ENCODE measurements around the gene ALS2. TPM values are rescaled to one million over a fixed set of nuclear protein-coding genes. Genes with fewer than 3 reads are reported as not detected.

The ALS2 gene
- total RNA-seq, 1 experiment from 2014 or later, result 28.4 TPM

- H3K18ac ChIP-seq (ENCODE audit: insufficient read length, low read depth, low read length), result no peak overlapping the region
- no peak overlapping the region for H4K91ac ChIP-seq (ENCODE audit: insufficient read length, low read depth, low read length)
- no peak overlapping the region for H3K56ac ChIP-seq (ENCODE audit: insufficient read length, low read depth, low read length)
- no peak overlapping the region for H2AFZ ChIP-seq (ENCODE audit: low read length)
- TF ChIP-seq CTCF (conservative IDR thresholded peaks at IDR 0.05), result no peak
- H4K20me1 ChIP-seq (ENCODE audit: control insufficient read depth, insufficient read depth, insufficient read length), result no peaks in the 10 kb centered on the region
- no peak overlapping the region for H2BK15ac ChIP-seq (ENCODE audit: low read depth, low read length)
- H3K9ac ChIP-seq (ENCODE audit: extremely low read depth, insufficient read length, low read length), result no peak overlapping the region
- Mint-ChIP-seq H3K27ac (no peak overlapping the region), H3K4me1 (no peaks in the 10 kb centered on the region; a peak in 1 of 4 replicates), H3K27me3 (ENCODE audit: low read depth) (no peaks in the 10 kb centered on the region), H3K4me3 (no peak overlapping the region), H3K36me3 (ENCODE audit: insufficient read depth in 1 of 3, low read depth in 3 of 3) (peaks cover 0 to 9% (median 0%) of the 10 kb centered on the region in 3 experiments; a peak in 2 of 7 replicates), H3K9me3 (no peaks in the 10 kb centered on the region)
- no peak overlapping the region for H4K8ac ChIP-seq (replicated peaks; ENCODE audit: insufficient read length, low read depth, low read length)
- H3K4me2 ChIP-seq (ENCODE audit: insufficient read depth, insufficient read length, low read length), result no peak overlapping the region
- H3K79me2 ChIP-seq (ENCODE audit: insufficient read depth, low read length), result no peaks in the 10 kb centered on the region
- H2BK5ac ChIP-seq (ENCODE audit: insufficient read length, low read length), result no peak overlapping the region
- H2BK120ac ChIP-seq (ENCODE audit: low read depth, low read length, poor library complexity, severe bottlenecking), result no peak overlapping the region
- no peaks in the 10 kb centered on the region for H3K23me2 ChIP-seq (ENCODE audit: insufficient read length, low read depth, low read length, poor library complexity, severe bottlenecking)
- no peak overlapping the region for H2AK5ac ChIP-seq (ENCODE audit: insufficient read length, low read length)
- H3K27ac ChIP-seq (ENCODE audit: insufficient read length, low read depth, low read length), result no peak overlapping the region
- no peaks in the 10 kb centered on the region for H3K27me3 ChIP-seq (ENCODE audit: insufficient read depth, low read length)
- no peak overlapping the region for H3T11ph ChIP-seq (ENCODE audit: low read length)
- no peaks in the 10 kb centered on the region for H3K9me3 ChIP-seq (ENCODE audit: control insufficient read depth, low read depth, low read length)
- WGBS (ENCODE audit: extremely low coverage, insufficient read length, low lambda C conversion rate), result no CpG with 5 or more reads among the region's 7 CpGs
- H3K14ac ChIP-seq (ENCODE audit: insufficient read depth, low read length), result no peak overlapping the region
- no peak overlapping the region for H2BK20ac ChIP-seq (ENCODE audit: low read depth, low read length, poor library complexity, severe bottlenecking)
- H4K5ac ChIP-seq (ENCODE audit: insufficient read length, low read depth, low read length), result no peak overlapping the region
- no peak overlapping the region for H2BK12ac ChIP-seq (ENCODE audit: insufficient read length, low read depth, low read length)
- no peak overlapping the region for H3K23ac ChIP-seq (ENCODE audit: insufficient read length, low read depth, low read length)
- H3K4ac ChIP-seq (ENCODE audit: low read depth, low read length), result no peak overlapping the region
- no peaks in the 10 kb centered on the region for H3K79me1 ChIP-seq (ENCODE audit: insufficient read depth, low read depth, low read length, poor library complexity, severe bottlenecking)
- H3K4me1 ChIP-seq (ENCODE audit: insufficient read depth, low read length), result no peaks in the 10 kb centered on the region
- no peak for DNase-seq
Observed at GRCh38 chr2:201798252-201798913, 17.6 kb upstream of the ALS2 start.
